ENCODE measurements around the gene SCAF1.
"Not testable (repeated sequence)": the region's sequence is repeated elsewhere in the genome, so short reads cannot be mapped to it uniquely, and the experiment has no call there.

SCAF1 gene

GRCh38 chr19:49614096-49614833 is 27.7 kb upstream of the SCAF1 start:
- peak; percentile 22 to 42 for DNase-seq (ENCODE audit: low read depth in 2 of 2)

- DNase-seq (ENCODE audit: low read depth in 2 of 2), result no peak
Measured at GRCh38 chr19:49615861-49616260, 26.1 kb upstream of the SCAF1 start.

- no peak for DNase-seq (ENCODE audit: low read depth in 2 of 2)
Measured at GRCh38 chr19:49616532-49616931, 25.5 kb upstream of the SCAF1 start.

DNA sequence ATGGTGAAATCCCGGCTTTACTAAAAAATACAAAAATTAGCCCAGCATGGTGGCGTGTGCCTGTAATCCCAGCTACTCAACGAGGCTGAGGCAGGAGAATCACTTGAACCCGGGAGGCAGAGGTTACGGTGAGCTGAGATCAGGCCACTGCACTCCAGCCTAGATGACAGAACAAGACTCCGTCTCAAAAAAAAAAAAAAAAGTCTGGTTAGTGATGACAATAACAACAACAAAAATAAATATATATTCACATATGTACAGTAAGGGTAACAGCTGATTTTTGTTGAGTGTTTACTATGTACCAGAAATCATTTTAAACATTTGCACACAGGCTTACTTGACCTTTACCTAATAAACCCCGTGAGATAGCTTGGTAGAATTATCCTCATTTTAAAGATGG is 25.1 kb upstream of the SCAF1 start:
- DNase-seq (ENCODE audit: low read depth in 2 of 2), result no peak

DNA sequence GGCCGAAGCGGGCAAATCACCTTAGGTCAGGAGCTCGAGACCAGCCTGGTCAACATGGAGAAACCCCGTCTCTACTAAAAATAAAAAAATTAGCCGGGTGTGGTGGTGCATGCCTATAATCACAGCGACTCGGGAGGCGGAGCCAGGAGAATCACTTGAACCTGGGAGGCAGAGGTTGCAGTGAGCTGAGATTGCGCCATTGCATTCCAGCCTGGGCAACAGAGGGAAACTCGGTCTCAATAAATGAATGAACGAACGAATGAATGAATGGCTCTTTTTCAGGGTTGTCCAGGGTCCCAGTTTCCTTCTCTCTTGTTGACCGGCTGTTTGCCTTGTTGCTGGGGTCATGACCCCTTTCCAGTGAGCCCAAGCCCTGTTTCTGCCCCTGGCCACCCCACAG is 24.1 kb upstream of the SCAF1 start:
- DNase-seq (ENCODE audit: low read depth in 2 of 2), result not testable (repeated sequence)

GRCh38 chr19:49624967-49625910 is 16.8 kb upstream of the SCAF1 start:
- no peak for DNase-seq (ENCODE audit: low read depth in 2 of 2)

GRCh38 chr19:49626226-49626625 is 15.8 kb upstream of the SCAF1 start:
- no peak for DNase-seq (ENCODE audit: low read depth in 2 of 2)

GRCh38 chr19:49629659-49630058 is 12.3 kb upstream of the SCAF1 start:
- no peak for DNase-seq (ENCODE audit: low read depth in 2 of 2)

- DNase-seq (ENCODE audit: low read depth in 2 of 2), result no peak
Measured at GRCh38 chr19:49631014-49631588, 10.9 kb upstream of the SCAF1 start.

GRCh38 chr19:49631610-49632192 is 10.3 kb upstream of the SCAF1 start:
- no peak for DNase-seq (ENCODE audit: low read depth in 2 of 2)

- no peak for DNase-seq (ENCODE audit: low read depth in 2 of 2)
Measured at GRCh38 chr19:49632576-49632975, 9.4 kb upstream of the SCAF1 start.

DNA sequence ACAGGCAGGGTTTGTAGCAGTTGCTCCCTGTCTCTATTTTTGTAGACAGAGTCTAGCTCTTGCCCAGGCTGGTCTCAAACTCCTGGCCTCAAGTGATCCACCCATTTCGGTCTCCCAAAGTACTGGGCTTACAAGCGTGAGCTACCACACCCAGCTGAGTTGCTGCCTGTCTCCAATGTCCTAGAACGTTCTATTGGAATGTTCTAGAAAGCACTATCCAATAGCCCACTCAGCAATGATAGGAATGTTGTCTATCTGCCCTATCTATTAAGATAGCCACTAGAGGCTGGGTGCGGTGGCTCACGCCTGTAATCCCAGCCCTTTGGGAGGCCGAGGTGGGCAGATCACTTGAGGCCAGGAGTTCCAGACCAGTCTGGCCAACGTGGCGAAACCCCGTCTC is 8.7 kb upstream of the SCAF1 start:
- not testable (repeated sequence) for DNase-seq (ENCODE audit: low read depth in 2 of 2)

DNA sequence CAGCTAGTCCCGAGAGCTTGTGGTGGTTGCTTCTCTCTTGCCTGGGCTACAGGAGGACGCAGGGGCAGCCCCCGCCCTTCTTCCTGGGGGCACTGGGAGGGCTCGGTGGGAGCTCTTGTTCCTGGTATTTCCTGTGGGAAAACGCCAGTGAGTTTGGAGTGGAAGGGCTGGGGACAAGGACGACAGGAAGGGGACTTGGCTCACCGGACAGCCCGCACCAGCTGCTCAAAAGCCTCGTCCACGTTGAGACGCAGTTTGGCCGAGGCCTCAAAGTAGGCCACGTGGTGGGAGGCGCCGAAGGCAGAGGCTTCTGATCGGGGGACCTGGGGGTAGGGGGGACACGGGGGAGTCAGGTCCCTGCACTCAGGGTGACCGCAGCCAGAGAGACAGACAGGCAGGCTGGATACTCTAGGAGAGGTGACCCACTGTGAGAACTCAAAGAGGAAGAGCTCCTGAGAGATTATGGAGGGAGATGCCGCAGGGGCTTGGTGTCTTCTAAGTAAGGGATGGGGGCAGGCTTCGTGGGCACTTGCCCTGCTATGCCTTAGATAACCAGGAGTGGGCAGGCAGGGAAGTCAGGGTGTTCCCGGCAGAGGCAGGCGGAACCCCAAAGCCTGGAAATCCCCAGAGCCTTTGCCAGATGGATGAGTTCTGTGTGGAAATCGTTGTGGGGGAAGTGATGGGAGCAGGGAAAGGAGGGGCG is 6.3 kb upstream of the SCAF1 start:
- no peak for DNase-seq (ENCODE audit: low read depth in 2 of 2)

DNA sequence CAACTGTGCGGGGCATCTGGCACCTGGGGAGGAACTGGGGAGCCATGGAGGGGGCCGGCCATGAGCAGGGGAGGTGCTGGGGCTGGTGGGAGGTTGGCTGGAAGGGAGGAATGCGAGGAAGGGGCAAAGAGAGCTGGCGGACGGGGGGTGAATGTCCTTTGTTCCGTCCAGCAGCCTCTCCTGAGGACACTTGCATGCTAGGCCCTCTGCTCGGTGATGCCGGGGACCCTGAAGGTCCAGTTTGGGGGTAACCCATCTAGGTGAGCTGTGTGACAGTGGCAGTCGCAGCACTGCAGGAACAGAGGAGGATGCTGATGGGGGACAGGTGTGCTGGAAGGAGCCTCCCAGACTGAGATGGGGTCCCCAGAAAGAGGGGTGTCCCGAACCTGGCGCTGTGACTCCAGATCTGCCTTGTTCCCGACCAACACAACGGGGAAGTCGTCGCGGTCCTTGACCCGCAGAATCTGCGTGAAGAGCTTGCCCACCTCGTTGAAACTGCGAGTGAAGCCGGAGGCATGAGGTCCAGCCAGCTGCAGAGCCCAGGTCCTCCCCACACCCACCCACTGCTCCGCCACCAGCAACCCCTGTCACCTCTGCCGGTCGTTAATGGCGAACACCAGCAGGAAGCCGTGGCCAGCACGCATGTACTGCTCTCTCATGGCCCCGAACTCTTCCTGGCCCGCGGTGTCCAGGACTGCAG is 5.6 kb upstream of the SCAF1 start:
- DNase-seq (ENCODE audit: low read depth in 2 of 2), result no peak

DNA sequence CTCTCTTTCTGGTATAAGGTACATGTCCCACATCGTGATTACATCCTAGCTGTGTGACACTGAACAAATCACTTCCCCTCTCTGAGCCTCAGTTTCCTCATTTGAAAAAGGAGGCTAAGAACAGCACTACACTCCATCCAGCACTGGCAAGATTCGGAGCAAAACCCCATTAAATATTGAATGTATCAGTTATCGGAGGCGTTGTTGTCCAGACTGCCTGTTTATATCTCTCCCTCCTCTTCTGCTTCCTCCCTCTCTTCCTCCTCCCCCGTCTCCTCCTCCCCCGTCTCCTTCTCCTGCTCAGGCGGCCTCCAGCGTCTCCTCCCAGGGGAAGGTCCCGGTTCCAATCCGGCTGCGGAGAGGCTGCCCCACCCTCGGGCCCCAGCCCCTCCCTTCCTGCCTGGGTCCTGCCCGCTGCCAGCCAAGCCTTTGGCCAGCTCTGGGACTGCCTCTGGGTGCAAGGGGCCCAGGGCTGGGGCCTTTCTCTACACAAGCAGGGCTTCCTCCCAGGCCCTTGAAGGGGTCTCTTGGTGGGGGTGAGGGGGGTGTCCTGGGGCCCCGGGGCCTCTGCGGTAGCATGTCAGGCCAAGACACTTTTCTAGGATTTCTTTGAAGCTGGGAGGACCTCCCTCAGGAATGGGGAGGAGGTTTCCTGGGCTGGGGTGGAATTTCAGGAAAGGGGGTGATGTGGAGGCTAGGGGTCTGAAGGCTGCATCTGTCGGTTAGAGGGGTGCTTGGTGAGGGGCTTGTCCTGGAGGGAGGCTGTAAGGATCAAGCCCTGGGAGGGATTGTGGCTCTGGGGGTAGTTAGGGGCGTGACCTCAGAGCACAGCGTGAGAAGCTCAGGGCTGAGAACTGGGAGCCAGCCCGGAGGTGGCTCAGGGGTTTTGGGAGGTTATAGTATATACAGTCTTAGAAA is 3.9 kb upstream of the SCAF1 start:
- DNase-seq (ENCODE audit: low read depth in 2 of 2), result no peak

GRCh38 chr19:49639401-49640112 is 2.5 kb upstream of the SCAF1 start:
- no peak for DNase-seq (ENCODE audit: low read depth in 2 of 2)

- DNase-seq (ENCODE audit: low read depth in 2 of 2), result peak; percentile 99 to 100
Measured at GRCh38 chr19:49640113-49640898, 1.7 kb upstream of the SCAF1 start, which contains the start of gene RRAS. RRAS (minus strand) TSS chr19:49640143; CDS start chr19:49640098, 45 bp downstream.

GRCh38 chr19:49642492-49643035 is 555 bp downstream of the SCAF1 start:
- DNase-seq (ENCODE audit: low read depth in 2 of 2), result no peak
